ENCODE results near the gene PRRT2.

Gene PRRT2

DNA sequence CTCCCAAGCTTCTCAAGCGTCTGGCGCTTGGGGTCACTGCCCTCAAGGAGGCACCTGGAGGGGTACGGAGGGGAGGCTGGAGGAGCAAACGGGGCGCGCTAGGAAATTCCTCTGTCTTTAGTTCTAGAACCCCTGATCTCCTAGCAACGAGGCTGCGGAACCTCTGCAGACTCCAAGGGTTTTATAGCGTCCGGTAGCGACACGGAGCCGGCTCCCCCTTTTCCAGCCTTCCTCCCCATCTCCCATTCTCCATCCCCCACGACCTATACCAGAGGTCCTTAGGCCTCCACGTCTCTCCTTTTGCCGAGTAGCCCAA, 51.6 kb downstream of the PRRT2 start:
- no peak for DNase-seq

DNA sequence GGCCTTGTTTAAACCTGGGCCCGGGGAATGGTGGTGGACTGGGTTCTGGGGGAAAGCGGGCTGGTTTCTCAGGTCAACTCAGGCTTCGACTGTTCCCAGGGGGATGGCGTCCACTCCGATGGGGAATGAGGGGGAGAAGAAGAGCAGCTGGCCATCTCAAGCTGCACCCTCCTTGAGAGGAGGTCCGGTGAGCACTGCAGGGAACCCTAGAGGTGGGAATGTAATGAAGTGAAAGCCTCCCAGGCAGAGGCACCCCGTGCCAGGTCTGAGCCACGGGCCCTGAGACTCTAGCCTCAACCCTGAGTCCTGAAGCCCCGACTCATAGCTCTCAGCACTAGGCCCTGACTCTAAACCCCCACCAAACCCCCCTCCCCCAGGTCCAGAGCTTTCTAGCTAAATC, 52.2 kb downstream of the PRRT2 start:
- no peak for DNase-seq
